Activated CD4-positive, alpha-beta T cell treated with anti-CD3 and anti-CD28 coated beads for 4 hours (primary cell): Measurements from ENCODE around the gene SFXN2.

ENCODE experiments used
- DNase-seq, 2 donors: peaks; one replicate each; pipeline ENCODE4 v3.0.0-alpha.2; 2020

Gene SFXN2

GRCh38 chr10:102779680-102780526 lies 65.5 kb downstream of the SFXN2 start:
- no peak for DNase-seq

DNA sequence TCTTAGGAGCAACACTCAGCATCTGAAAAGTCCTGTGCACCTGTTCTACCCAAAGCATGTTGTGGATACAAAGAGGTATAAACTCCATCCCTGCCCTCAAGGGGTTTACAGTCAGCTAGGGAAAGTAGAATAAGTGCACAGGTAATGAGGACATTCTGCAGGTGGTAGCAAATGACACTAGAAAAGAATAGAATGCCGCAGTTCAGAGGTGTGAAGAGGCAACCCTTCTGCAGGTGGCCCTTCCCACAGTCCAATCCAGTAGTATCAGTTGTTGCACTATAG lies 66.0 kb downstream of the SFXN2 start:
- no peak for DNase-seq

- no peak for DNase-seq
Measured at GRCh38 chr10:102781090-102781920, 66.9 kb downstream of the SFXN2 start.

- DNase-seq = no peak
Measured at GRCh38 chr10:102781921-102782557, 67.6 kb downstream of the SFXN2 start.

DNA sequence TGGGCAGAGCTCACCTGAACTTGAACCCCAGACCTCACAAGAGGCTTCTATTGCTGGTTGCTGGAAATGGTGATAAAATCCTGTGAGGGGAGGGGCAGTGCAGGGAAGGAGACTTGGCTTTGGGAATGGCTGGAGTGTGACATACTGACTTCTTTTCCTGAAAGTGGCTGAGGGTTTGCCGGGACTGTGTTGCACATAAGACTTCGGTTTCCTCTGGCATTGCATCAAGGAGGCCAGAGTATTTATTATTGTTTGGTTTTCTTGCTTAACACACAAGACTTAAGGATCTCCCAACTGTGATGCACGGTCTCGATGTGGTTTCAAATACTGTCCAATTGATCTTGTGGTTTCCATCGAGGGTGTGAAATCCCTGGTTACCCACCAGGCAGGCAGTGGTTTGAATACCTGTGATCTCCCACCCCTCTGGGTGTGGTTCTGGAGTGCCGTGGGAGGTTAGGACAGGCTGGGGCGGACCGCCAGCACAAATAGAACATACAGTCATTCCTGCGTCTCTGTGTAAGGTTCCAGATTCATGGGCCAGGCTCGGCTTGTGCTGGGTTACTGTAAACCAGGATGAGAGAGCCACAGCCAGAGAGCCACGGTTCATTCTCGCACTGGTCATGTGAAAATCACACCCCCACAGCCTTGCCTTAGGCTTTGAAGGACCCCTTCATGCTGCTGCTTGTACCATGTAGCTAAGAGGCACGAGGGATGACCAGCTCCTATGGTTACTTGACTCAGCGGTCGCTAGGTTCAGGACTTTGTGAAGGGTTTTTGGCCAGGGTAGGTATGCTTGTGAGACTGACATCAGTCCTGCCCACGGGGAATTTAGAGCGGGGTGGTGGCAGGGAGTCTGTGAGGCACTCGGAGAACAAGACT lies 68.5 kb downstream of the SFXN2 start:
- DNase-seq = no peak

DNA sequence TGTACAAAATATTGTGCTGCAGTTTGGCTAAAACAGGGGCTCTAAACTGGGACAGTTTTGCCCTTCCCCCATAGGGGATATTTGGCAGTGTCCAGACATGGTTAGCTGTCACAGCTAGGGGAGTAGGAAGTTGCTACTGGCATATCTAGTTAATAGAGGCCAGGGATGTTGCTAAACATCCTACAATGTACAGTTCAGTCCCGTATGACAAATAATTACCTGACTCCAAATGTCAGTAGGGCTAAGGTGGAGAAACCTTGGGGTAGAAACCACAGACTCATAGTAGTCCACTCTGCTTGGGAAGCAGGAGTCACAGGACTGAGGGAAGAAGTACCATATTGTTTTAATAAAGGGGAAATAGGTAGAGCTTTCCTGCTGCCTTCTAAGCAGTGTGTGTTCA lies 69.1 kb downstream of the SFXN2 start:
- no peak for DNase-seq

GRCh38 chr10:102785818-102786217 lies 71.4 kb downstream of the SFXN2 start:
- no peak for DNase-seq

GRCh38 chr10:102791754-102792395 lies 77.4 kb downstream of the SFXN2 start:
- DNase-seq = no peak
